H1 (cell line): ENCODE measurements around the gene GPR18. TPM values are rescaled to one million over a fixed set of nuclear protein-coding genes. Genes with fewer than 3 reads are reported as not detected.

Experiments
- CTCF ChIA-PET: fragments of 300-600 bp; sonication (Branson Sonifier 250); formaldehyde crosslinking; loops from one replicate; lab custom pipeline; 2021; ENCODE audit not compliant: partially characterized antibody; lab: Charles Lee
- POLR2A ChIA-PET: fragments of 300-600 bp; sonication (Branson Sonifier 250); formaldehyde crosslinking; loops from one replicate; lab custom pipeline; 2021; ENCODE audit warnings: inconsistent platforms; ENCODE audit not compliant: partially characterized antibody; lab: Charles Lee
- DNase-seq, 2 experiments: peaks; one replicate each; pipeline versions ENCODE4 v3.0.0 to v3.0.0-alpha.2; 2010 to 2022; ENCODE audit warnings: low spot score in 2 of 2, low read depth in 1 of 2, mixed read lengths in 1 of 2
- FAIRE-seq: peaks from 2 replicates; lab custom pipeline; 2011; peaks lifted over from hg19 to GRCh38; lab: Jason Lieb, UNC
- H2AFZ ChIP-seq: 2 replicates; pipeline ENCODE4 v1.8.1; 2012; ENCODE audit warnings: low read length, inconsistent platforms
- H2AK5ac ChIP-seq: 2 replicates; pipeline ENCODE4 v1.6.1; 2013; ENCODE audit warnings: low read depth, low read length
- H2BK120ac ChIP-seq: replicated peaks from 2 replicates; pipeline ENCODE3; 2013; ENCODE audit warnings: low read depth, low read length, inconsistent platforms
- H2BK12ac ChIP-seq: 2 replicates; pipeline ENCODE4 v1.6.1; 2013; ENCODE audit warnings: low read depth, low read length
- H2BK15ac ChIP-seq: 2 replicates; pipeline ENCODE4 v1.6.1; 2013; ENCODE audit warnings: low read length
- H2BK20ac ChIP-seq: 2 replicates; pipeline ENCODE4 v1.6.1; 2013; ENCODE audit warnings: low read length
- H2BK5ac ChIP-seq: 2 replicates; pipeline ENCODE4 v1.6.1; 2013; ENCODE audit warnings: low read depth, low read length
- H3K14ac ChIP-seq: 2 replicates; pipeline ENCODE4 v1.6.1; 2013; ENCODE audit warnings: inconsistent platforms; ENCODE audit not compliant: insufficient read length
- H3K18ac ChIP-seq: 2 replicates; pipeline ENCODE4 v1.6.1; 2013; ENCODE audit warnings: low read length; ENCODE audit errors: extremely low read depth
- H3K23ac ChIP-seq: 2 replicates; pipeline ENCODE4 v1.6.1; 2013; ENCODE audit warnings: inconsistent platforms; ENCODE audit not compliant: insufficient read length
- H3K23me2 ChIP-seq: 2 replicates; pipeline ENCODE4 v1.6.1; 2013; ENCODE audit warnings: low read depth, low read length
- H3K27ac ChIP-seq: 2 replicates; pipeline ENCODE4 v1.6.1; 2011; ENCODE audit warnings: low read depth, low read length, inconsistent platforms
- H3K27me3 ChIP-seq, 4 experiments: replicated peaks in 1 of 4; 1 replicate in 1 of 4; 2 replicates in 3 of 4; pipeline versions ENCODE4 v1.6.1 to v1.8.1; 2011 to 2013; ENCODE audit warnings: low read length in 3 of 4, mild to moderate bottlenecking in 3 of 4, inconsistent platforms in 2 of 4, mixed read lengths in 2 of 4, moderate library complexity in 1 of 4; ENCODE audit not compliant: control insufficient read depth in 3 of 4, insufficient read depth in 3 of 4; ENCODE audit errors: extremely low read depth in 1 of 4
- H3K36me3 ChIP-seq, 4 experiments: 2 replicates each; pipeline versions ENCODE4 v1.6.1 to v1.8.1; 2011 to 2013; ENCODE audit warnings: mild to moderate bottlenecking in 4 of 4, low read length in 3 of 4, moderate library complexity in 2 of 4, control low read depth in 1 of 4, inconsistent platforms in 1 of 4; ENCODE audit not compliant: insufficient read depth in 4 of 4, control insufficient read depth in 2 of 4
- H3K4ac ChIP-seq: replicated peaks from 2 replicates; pipeline ENCODE3; 2013; ENCODE audit warnings: low read length, low read depth, mixed read lengths, inconsistent platforms; ENCODE audit not compliant: insufficient read length
- H3K4me1 ChIP-seq, 4 experiments: replicated peaks in 1 of 4; 1 replicate in 1 of 4; 2 replicates in 3 of 4; pipeline versions ENCODE4 v1.6.1 to v1.8.1; 2011 to 2013; ENCODE audit warnings: low read length in 3 of 4, inconsistent platforms in 2 of 4, mixed read lengths in 1 of 4; ENCODE audit not compliant: insufficient read depth in 4 of 4, control insufficient read depth in 3 of 4
- H3K4me2 ChIP-seq, 2 experiments: 2 replicates each; pipeline versions ENCODE4 v1.6.1 to v1.8.1; 2011 to 2013; ENCODE audit warnings: low read depth in 2 of 2, low read length in 2 of 2, control low read depth in 1 of 2, inconsistent platforms in 1 of 2, mild to moderate bottlenecking in 1 of 2; ENCODE audit not compliant: insufficient read depth in 1 of 2
- H3K4me3 ChIP-seq, 4 experiments: fragments of 200-600, 300-600 bp in 1 of 4; sonication (generic), shearing (Covaris generic), sonication (Bioruptor Twin) in 1 of 4; 2 replicates each; pipeline versions ENCODE4 v1.5.1 to v1.8.1; 2011 to 2016; ENCODE audit warnings: low read length in 4 of 4, low read depth in 3 of 4, control low read depth in 2 of 4, inconsistent platforms in 2 of 4, mild to moderate bottlenecking in 2 of 4, mixed read lengths in 1 of 4, moderate library complexity in 1 of 4; ENCODE audit not compliant: insufficient read depth in 2 of 4; ENCODE audit errors: extremely low read depth in 1 of 4
- H3K56ac ChIP-seq: replicated peaks from 2 replicates; pipeline ENCODE3; 2013; ENCODE audit warnings: low read depth, mild to moderate bottlenecking, mixed read lengths, low read length, inconsistent platforms; ENCODE audit not compliant: insufficient read length
- H3K79me1 ChIP-seq: 2 replicates; pipeline ENCODE4 v1.6.1; 2013; ENCODE audit warnings: low read depth, low read length, control low read depth
- H3K79me2 ChIP-seq, 2 experiments: 2 replicates each; pipeline versions ENCODE4 v1.6.1 to v1.8.1; 2012 to 2013; ENCODE audit warnings: low read length in 2 of 2, mild to moderate bottlenecking in 2 of 2, inconsistent platforms in 1 of 2; ENCODE audit not compliant: insufficient read depth in 2 of 2, control insufficient read depth in 1 of 2
- H3K9ac ChIP-seq, 4 experiments: replicated peaks in 1 of 4; 1 replicate in 1 of 4; 2 replicates in 3 of 4; pipeline versions ENCODE4 v1.6.1 to v1.8.1; 2011 to 2013; ENCODE audit warnings: low read depth in 3 of 4, low read length in 3 of 4, control low read depth in 2 of 4, mild to moderate bottlenecking in 2 of 4, moderate library complexity in 2 of 4, inconsistent platforms in 1 of 4; ENCODE audit errors: extremely low read depth in 1 of 4
- H3K9me3 ChIP-seq, 2 experiments: 2 replicates each; pipeline versions ENCODE4 v1.6.1 to v1.8.1; 2012 to 2013; ENCODE audit warnings: mild to moderate bottlenecking in 2 of 2, moderate library complexity in 2 of 2, control low read depth in 1 of 2, inconsistent platforms in 1 of 2, low read depth in 1 of 2, low read length in 1 of 2, mixed read lengths in 1 of 2; ENCODE audit not compliant: insufficient read depth in 2 of 2
- H4K20me1 ChIP-seq, 2 experiments: replicated peaks in 1 of 2; 2 replicates each; pipeline versions ENCODE3 to v1.8.1; 2011 to 2013; ENCODE audit warnings: inconsistent platforms in 2 of 2, low read length in 2 of 2, mild to moderate bottlenecking in 1 of 2; ENCODE audit not compliant: insufficient read depth in 2 of 2, control insufficient read depth in 1 of 2
- H4K5ac ChIP-seq: 2 replicates; pipeline ENCODE4 v1.6.1; 2013; ENCODE audit warnings: low read length, low read depth, mixed read lengths, inconsistent platforms; ENCODE audit not compliant: insufficient read length
- H4K8ac ChIP-seq: 2 replicates; pipeline ENCODE4 v1.8.0; 2013; ENCODE audit warnings: mild to moderate bottlenecking, moderate library complexity, low read length, inconsistent platforms; ENCODE audit not compliant: insufficient read depth; ENCODE audit errors: extremely low read depth
- H4K91ac ChIP-seq: replicated peaks from 2 replicates; pipeline ENCODE3; 2013; ENCODE audit warnings: low read length, mixed read lengths, inconsistent platforms; ENCODE audit not compliant: insufficient read length
- BCL11A ChIP-seq, 2 experiments: IDR thresholded peaks; one replicate each; pipeline ENCODE4 v1.6.1; 2011; ENCODE audit warnings: low read depth in 2 of 2, low read length in 2 of 2, mild to moderate bottlenecking in 2 of 2
- CBX5 ChIP-seq: fragments of 300-800, 300-1000 bp; sonication (generic); IDR thresholded peaks from 2 replicates; pipeline ENCODE4 v1.7.1; 2016; ENCODE audit warnings: antibody characterized with exemption, low read length, low read depth
- CREB1 ChIP-seq: IDR thresholded peaks from 2 replicates; pipeline ENCODE4 v1.6.1; 2012; ENCODE audit warnings: inconsistent platforms
- EZH2 ChIP-seq: fragments of 200-600 bp; sonication (generic); IDR thresholded peaks from 2 replicates; pipeline ENCODE4 v1.7.1; 2012; ENCODE audit warnings: low read depth, mild to moderate bottlenecking, moderate library complexity, low read length, inconsistent platforms; ENCODE audit not compliant: severe bottlenecking
- GABPA ChIP-seq: IDR thresholded peaks from 2 replicates; pipeline ENCODE4 v1.6.1; 2011; ENCODE audit warnings: mild to moderate bottlenecking, low read length, moderate library complexity, borderline replicate concordance; ENCODE audit not compliant: insufficient read depth
- JUN ChIP-seq: IDR thresholded peaks from 2 replicates; pipeline ENCODE4 v1.6.1; 2011; ENCODE audit warnings: low read depth, mild to moderate bottlenecking, improper control_type of control experiment, low read length
- JUND ChIP-seq: IDR thresholded peaks from 2 replicates; pipeline ENCODE4 v1.6.1; 2011; ENCODE audit warnings: mild to moderate bottlenecking, improper control_type of control experiment, low read length
- RFX5 ChIP-seq: IDR thresholded peaks from 2 replicates; pipeline ENCODE4 v1.6.1; 2011; ENCODE audit warnings: low read depth, low read length, improper control_type of control experiment, borderline replicate concordance
- SP1 ChIP-seq: IDR thresholded peaks from 2 replicates; pipeline ENCODE4 v1.6.1; 2011; ENCODE audit warnings: low read depth, low read length
- SP4 ChIP-seq: IDR thresholded peaks from 2 replicates; pipeline ENCODE4 v1.6.1; 2012; ENCODE audit warnings: low read length, inconsistent platforms
- SRF ChIP-seq: IDR thresholded peaks from 2 replicates; pipeline ENCODE4 v1.6.1; 2011; ENCODE audit warnings: mild to moderate bottlenecking, low read depth, low read length, moderate library complexity
- WGBS, 2 experiments: shearing (Covaris generic) in 1 of 2; methylation state at CpG; one replicate each; pipeline versions ENCODE4 v1.1.6 to v1.1.7; 2013 to 2015; ENCODE audit warnings: low lambda C conversion rate in 2 of 2, mixed read lengths in 2 of 2, inconsistent platforms in 1 of 2, low coverage in 1 of 2, missing lambda C conversion rate in 1 of 2; ENCODE audit not compliant: insufficient replicate concordance in 2 of 2, insufficient coverage in 1 of 2, insufficient read length in 1 of 2; ENCODE audit errors: extremely low coverage in 1 of 2, missing lambda C conversion rate in 1 of 2; 5-methylcytosine and 5-hydroxymethylcytosine counted together
- polyA plus RNA-seq, 7 experiments: library from polyadenylated mRNA; depleted of rRNA in 3 of 7; stranded (reverse) in 5 of 7; unstranded in 2 of 7; fragments of >200 nt in 5 of 7; fragments of 200-250 nt in 2 of 7; gene quantifications; 1 replicate in 5 of 7; 2 replicates in 1 of 7; 4 replicates in 1 of 7; pipeline versions ENCODE4 v1.2.1 to v1.2.3, GENCODE V29; 2011 to 2013; ENCODE audit warnings: missing spikeins in 2 of 7, mixed read lengths in 2 of 7
- total RNA-seq: library from RNA; stranded (reverse); fragmentation: NEBNext Ultra II Directional; extraction: Animal tissue kit (Norgen Biotek cat#: 25700); gene quantifications from 2 replicates; pipeline ENCODE4 v1.2.1, GENCODE V29; 2021
- TF ChIP-seq, protein P1 (sequence below): IDR thresholded peaks from 2 replicates; pipeline ENCODE4 v1.6.1; 2011; ENCODE audit warnings: low read depth, mild to moderate bottlenecking, low read length; ENCODE audit not compliant: insufficient read depth
- TF ChIP-seq, protein P2 (sequence below): IDR thresholded peaks from 2 replicates; pipeline ENCODE4 v1.6.1; 2012; ENCODE audit warnings: low read length, inconsistent platforms

The GPR18 gene
- total and polyA plus RNA-seq, 2 of the 8 experiments (the other 6 are each of a cell fraction or from before 2014, with no cell fraction given), result not detected

DNA sequence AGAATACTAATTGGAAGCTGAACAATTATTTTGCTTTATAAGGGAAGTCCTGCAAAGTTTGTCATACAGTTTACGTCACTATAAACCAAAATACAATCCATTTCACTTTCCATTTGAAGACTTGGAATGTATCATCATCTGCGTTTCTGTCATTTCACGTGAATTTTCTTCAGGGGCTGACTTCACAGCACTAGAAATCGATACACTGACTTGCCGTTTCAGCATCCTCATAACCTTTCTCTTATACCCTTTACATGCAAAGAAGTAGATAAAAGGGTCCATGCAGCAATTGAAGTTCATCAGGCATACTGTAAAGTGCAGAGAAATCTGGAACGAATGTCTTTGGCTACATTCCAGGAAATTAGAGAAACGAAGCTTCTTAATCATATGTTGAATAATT, 36.8 kb upstream of the GPR18 start:
- no peak overlapping the region for H3K4me2 ChIP-seq
- no peak for FAIRE-seq
- no peak overlapping the region for H3K4ac ChIP-seq
- H3K9ac ChIP-seq, result no peak overlapping the region
- no peak overlapping the region for H3K18ac ChIP-seq
- no peak overlapping the region for H2BK12ac ChIP-seq
- no peak overlapping the region for H2AFZ ChIP-seq
- H3K4me3 ChIP-seq, result no peak overlapping the region
- H4K20me1 ChIP-seq, result peaks cover 0 to 1% of the 10 kb centered on the region in 2 experiments
- no peaks in the 10 kb centered on the region for H3K9me3 ChIP-seq
- POLR2A ChIA-PET, result no interaction called here
- H3K36me3 ChIP-seq, result no peaks in the 10 kb centered on the region
- no peak overlapping the region for H3K14ac ChIP-seq
- no peak overlapping the region for H3K27ac ChIP-seq
- 94% methylated on average over 7 of the region's 7 CpGs; no CpG with 5 or more reads in 1 of the 2 experiments for WGBS, 2 experiments
- H3K27me3 ChIP-seq, result no peaks in the 10 kb centered on the region
- no peak overlapping the region for H4K8ac ChIP-seq
- H2AK5ac ChIP-seq, result no peak overlapping the region
- H3K23ac ChIP-seq, result no peak overlapping the region
- no peak overlapping the region for H2BK120ac ChIP-seq
- H2BK15ac ChIP-seq, result no peak overlapping the region
- no peak overlapping the region for H2BK20ac ChIP-seq
- no peaks in the 10 kb centered on the region; a peak in 1 of 7 replicates for H3K4me1 ChIP-seq
- no peak overlapping the region for H2BK5ac ChIP-seq
- H3K79me2 ChIP-seq, result no peaks in the 10 kb centered on the region
- H4K5ac ChIP-seq, result no peak overlapping the region
- H3K79me1 ChIP-seq, result 0 out of 2 replicates have a peak, but pooled peaks cover 2% of the 10 kb centered on the region
- no peak overlapping the region for H4K91ac ChIP-seq
- no peak for DNase-seq
- H3K56ac ChIP-seq, result no peak overlapping the region
- no peaks in the 10 kb centered on the region for H3K23me2 ChIP-seq
- CTCF ChIA-PET, result interaction anchor here (0.9 kb wide), 1 partner anchor 9 kb away, joined by 3 read pairs; no protein-coding TSS in a partner anchor
- TF ChIP-seq BCL11A (IDR thresholded peaks at IDR 0.05; ENCODE audit: low read depth in 2 of 2, low read length in 2 of 2) (no peak), GABPA (no peak), SP4 (no peak), SRF (no peak), CREB1 (no peak), SP1 (no peak), JUND (no peak), JUN (no peak), EZH2 (no peak), CBX5 (no peak), RFX5 (no peak)
- TF ChIP-seq, protein P1, sequence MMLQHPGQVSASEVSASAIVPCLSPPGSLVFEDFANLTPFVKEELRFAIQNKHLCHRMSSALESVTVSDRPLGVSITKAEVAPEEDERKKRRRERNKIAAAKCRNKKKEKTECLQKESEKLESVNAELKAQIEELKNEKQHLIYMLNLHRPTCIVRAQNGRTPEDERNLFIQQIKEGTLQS, result no peak
- TF ChIP-seq, protein P2, sequence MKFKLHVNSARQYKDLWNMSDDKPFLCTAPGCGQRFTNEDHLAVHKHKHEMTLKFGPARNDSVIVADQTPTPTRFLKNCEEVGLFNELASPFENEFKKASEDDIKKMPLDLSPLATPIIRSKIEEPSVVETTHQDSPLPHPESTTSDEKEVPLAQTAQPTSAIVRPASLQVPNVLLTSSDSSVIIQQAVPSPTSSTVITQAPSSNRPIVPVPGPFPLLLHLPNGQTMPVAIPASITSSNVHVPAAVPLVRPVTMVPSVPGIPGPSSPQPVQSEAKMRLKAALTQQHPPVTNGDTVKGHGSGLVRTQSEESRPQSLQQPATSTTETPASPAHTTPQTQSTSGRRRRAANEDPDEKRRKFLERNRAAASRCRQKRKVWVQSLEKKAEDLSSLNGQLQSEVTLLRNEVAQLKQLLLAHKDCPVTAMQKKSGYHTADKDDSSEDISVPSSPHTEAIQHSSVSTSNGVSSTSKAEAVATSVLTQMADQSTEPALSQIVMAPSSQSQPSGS, result no peak
